Keratinocyte (primary cell): ENCODE results near the gene PTPN13. TPM values are rescaled to one million over a fixed set of nuclear protein-coding genes. Genes with fewer than 3 reads are reported as not detected.

ENCODE experiments used
- DNase-seq: peaks from one replicate; pipeline ENCODE4 v3.0.0-alpha.2; 2011; ENCODE audit warnings: low read depth, missing footprints, low spot score
- FAIRE-seq: peaks from 2 replicates; lab custom pipeline; 2011; peaks lifted over from hg19 to GRCh38; lab: Jason Lieb, UNC
- H2AFZ ChIP-seq: 2 replicates; pipeline ENCODE4 v1.6.0; 2012; ENCODE audit warnings: low read length, control low read depth, inconsistent platforms; ENCODE audit not compliant: control insufficient read depth
- H3K27ac ChIP-seq: 2 replicates; pipeline ENCODE4 v1.5.1; 2011; ENCODE audit warnings: low read length; ENCODE audit not compliant: control insufficient read depth, insufficient read depth
- H3K27me3 ChIP-seq: 3 replicates; pipeline ENCODE4 v1.6.0; 2011; ENCODE audit warnings: low read length; ENCODE audit not compliant: control insufficient read depth, insufficient read depth; ENCODE audit errors: extremely low read depth
- H3K36me3 ChIP-seq, 2 experiments: 2 replicates in 1 of 2; 3 replicates in 1 of 2; pipeline ENCODE4 v1.5.1; 2011; ENCODE audit warnings: low read length in 2 of 2, mild to moderate bottlenecking in 1 of 2; ENCODE audit not compliant: control insufficient read depth in 2 of 2, insufficient read depth in 2 of 2; ENCODE audit errors: extremely low read depth in 1 of 2
- H3K4me1 ChIP-seq: 3 replicates; pipeline ENCODE4 v1.5.1; 2011; ENCODE audit warnings: low read length; ENCODE audit not compliant: control insufficient read depth, insufficient read depth; ENCODE audit errors: extremely low read depth
- H3K4me2 ChIP-seq: 3 replicates; pipeline ENCODE4 v1.6.0; 2011; ENCODE audit warnings: low read depth, low read length; ENCODE audit not compliant: control insufficient read depth, insufficient read depth; ENCODE audit errors: extremely low read depth
- H3K4me3 ChIP-seq, 3 experiments: fragments of 200-600 bp in 1 of 3; sonication (generic) in 1 of 3; 2 replicates in 2 of 3; 3 replicates in 1 of 3; pipeline ENCODE4 v1.5.1; 2011 to 2016; ENCODE audit warnings: low read length in 3 of 3, mild to moderate bottlenecking in 3 of 3, control low read depth in 2 of 3, inconsistent platforms in 1 of 3, low read depth in 1 of 3, mixed read lengths in 1 of 3, mixed run types in 1 of 3, moderate library complexity in 1 of 3; ENCODE audit not compliant: control insufficient read depth in 2 of 3, insufficient read depth in 2 of 3; ENCODE audit errors: extremely low read depth in 1 of 3
- H3K79me2 ChIP-seq: 2 replicates; pipeline ENCODE4 v1.6.0; 2012; ENCODE audit warnings: low read length; ENCODE audit not compliant: control insufficient read depth, insufficient read depth
- H3K9ac ChIP-seq: 3 replicates; pipeline ENCODE4 v1.6.0; 2011; ENCODE audit warnings: low read length; ENCODE audit not compliant: control insufficient read depth, insufficient read depth; ENCODE audit errors: extremely low read depth
- H3K9me1 ChIP-seq: 3 replicates; pipeline ENCODE4 v1.6.0; 2011; ENCODE audit warnings: low read length; ENCODE audit not compliant: control insufficient read depth, insufficient read depth; ENCODE audit errors: extremely low read depth
- H3K9me3 ChIP-seq: 2 replicates; pipeline ENCODE4 v1.5.1; 2012; ENCODE audit warnings: low read depth, low read length; ENCODE audit not compliant: control insufficient read depth
- H4K20me1 ChIP-seq: 3 replicates; pipeline ENCODE4 v1.6.0; 2011; ENCODE audit warnings: low read length; ENCODE audit not compliant: control insufficient read depth, insufficient read depth; ENCODE audit errors: extremely low read depth
- CTCF ChIP-seq, 3 experiments: IDR thresholded peaks in 1 of 3; conservative IDR thresholded peaks in 1 of 3; optimal IDR thresholded peaks in 1 of 3; 2 replicates in 2 of 3; 3 replicates in 1 of 3; pipeline versions ENCODE3 to v1.5.1; 2011; ENCODE audit warnings: low read length in 3 of 3, mild to moderate bottlenecking in 3 of 3, moderate library complexity in 2 of 3, control low read depth in 1 of 3, inconsistent platforms in 1 of 3; ENCODE audit not compliant: insufficient read depth in 2 of 3; ENCODE audit errors: extremely low read depth in 1 of 3
- EZH2 ChIP-seq: IDR thresholded peaks from one replicate; pipeline ENCODE4 v1.6.1; 2012; ENCODE audit warnings: inconsistent platforms, mild to moderate bottlenecking, low read length, moderate library complexity
- dilution Hi-C: fragments of 300-500 bp; cut with MboI; formaldehyde crosslinking; loops from one replicate; pipeline ENCODE4 v1.7.0; 2020; ENCODE audit warnings: low sequenced_read_pairs; ENCODE audit not compliant: extremely low pct_ligation_motif_present
- polyA plus RNA-seq, 5 experiments: library from polyadenylated mRNA; depleted of rRNA in 3 of 5; stranded (reverse) in 3 of 5; stranded (forward) in 1 of 5; unstranded in 1 of 5; fragments of >200 nt; gene quantifications; 1 replicate in 1 of 5; 2 replicates in 3 of 5; 3 replicates in 1 of 5; pipeline versions ENCODE4 v1.2.1 to v1.2.3, GENCODE V29; 2011 to 2012; ENCODE audit warnings: missing spikeins in 2 of 5, low read depth in 1 of 5, low replicate concordance in 1 of 5

The PTPN13 gene
- polyA plus RNA-seq, 1 donor (not counting 4 experiments of a cell fraction or from before 2014, with no cell fraction given), result 37.6 TPM

- DNase-seq, result no peak
- H3K4me3 ChIP-seq, result no peak overlapping the region
- H3K4me1 ChIP-seq, result peaks cover 9% of the 10 kb centered on the region
- H3K27me3 ChIP-seq, result no peaks in the 10 kb centered on the region
- no peaks in the 10 kb centered on the region for H3K9me1 ChIP-seq
- peaks cover 2% of the 10 kb centered on the region for H3K79me2 ChIP-seq
- H3K36me3 ChIP-seq, result peaks cover 0 to 3% of the 10 kb centered on the region in 2 experiments
- no peak for FAIRE-seq
- TF ChIP-seq CTCF (optimal IDR thresholded peaks at IDR 0.05 in 1 of 3, IDR thresholded peaks at IDR 0.05 in 1 of 3, conservative IDR thresholded peaks at IDR 0.05 in 1 of 3; ENCODE audit: extremely low read depth in 1 of 3, insufficient read depth in 2 of 3, low read length in 3 of 3) (no peak), EZH2 (no peak)
- H3K9ac ChIP-seq, result no peak overlapping the region
- dilution Hi-C loops, result no loop called here
- H3K9me3 ChIP-seq, result no peaks in the 10 kb centered on the region
- no peak overlapping the region for H3K27ac ChIP-seq
- H3K4me2 ChIP-seq, result no peak overlapping the region
- no peaks in the 10 kb centered on the region for H4K20me1 ChIP-seq
- no peak overlapping the region for H2AFZ ChIP-seq
Measured at GRCh38 chr4:86704601-86705000, 110.5 kb downstream of the PTPN13 start.

GRCh38 chr4:86706923-86707597, 112.9 kb downstream of the PTPN13 start:
- no peaks in the 10 kb centered on the region for H4K20me1 ChIP-seq
- H3K79me2 ChIP-seq, result peaks cover 2% of the 10 kb centered on the region
- H3K9me3 ChIP-seq, result no peaks in the 10 kb centered on the region
- no peak for DNase-seq
- no peak overlapping the region for H3K9ac ChIP-seq
- FAIRE-seq, result peak; percentile 44
- H3K4me3 ChIP-seq, result no peak overlapping the region
- H2AFZ ChIP-seq, result no peak overlapping the region
- H3K27me3 ChIP-seq, result no peaks in the 10 kb centered on the region
- no peak overlapping the region for H3K4me2 ChIP-seq
- peaks cover 10% of the 10 kb centered on the region for H3K4me1 ChIP-seq
- H3K9me1 ChIP-seq, result no peaks in the 10 kb centered on the region
- dilution Hi-C loops, result no loop called here
- peaks cover 0 to 1% of the 10 kb centered on the region in 2 experiments for H3K36me3 ChIP-seq
- no peak overlapping the region for H3K27ac ChIP-seq
- TF ChIP-seq CTCF (optimal IDR thresholded peaks at IDR 0.05 in 1 of 3, IDR thresholded peaks at IDR 0.05 in 1 of 3, conservative IDR thresholded peaks at IDR 0.05 in 1 of 3; ENCODE audit: extremely low read depth in 1 of 3, insufficient read depth in 2 of 3, low read length in 3 of 3) (no peak), EZH2 (no peak)
